ENCODE measurements around the gene PCDHA8. TPM values are rescaled to one million over a fixed set of nuclear protein-coding genes. Genes with fewer than 3 reads are reported as not detected.

The PCDHA8 gene
- total RNA-seq, 1 experiment from 2014 or later, result 0.10 TPM

GRCh38 chr5:140857987-140858240 lies 16.9 kb downstream of the PCDHA8 start:
- ChIA-PET POLR2A (no interaction called here), CTCF (no interaction called here)
- Histone ChIP-seq H3K4me3 (ENCODE audit: low read depth in 2 of 2, low read length in 2 of 2) (no peak overlapping the region), H3K4me1 (ENCODE audit: control insufficient read depth, insufficient read depth, low read length) (no peaks in the 10 kb centered on the region), H3K27ac (ENCODE audit: low read length) (no peak overlapping the region), H3K9me3 (ENCODE audit: control insufficient read depth, insufficient read depth, low read depth, low read length) (no peaks in the 10 kb centered on the region), H3K27me3 (ENCODE audit: control insufficient read depth, insufficient read depth, low read length) (no peaks in the 10 kb centered on the region), H3K36me3 (ENCODE audit: control insufficient read depth, insufficient read depth, low read length) (no peaks in the 10 kb centered on the region)
- BruUV-seq (replicated peaks), result no TSS peak
- in situ Hi-C loops (cut with HindIII; ENCODE audit: low pct_unique_long_range_greater_than_20kb, low sequenced_read_pairs) (no loop called here), intact Hi-C loops (cut with micrococcal nuclease; ENCODE audit: unreplicated experiment) (no loop called here)
- no peak for DNase-seq (ENCODE audit: low read depth, low spot score)
- TF ChIP-seq SIN3A (IDR thresholded peaks at IDR 0.05; ENCODE audit: borderline replicate concordance, insufficient read depth, low read depth, low read length), result no peak
- no peak for TF ChIP-seq REST (IDR thresholded peaks at IDR 0.05; ENCODE audit: insufficient read depth in 1 of 2, low read depth in 2 of 2, low read length in 1 of 2)
- no peak for TF ChIP-seq POLR2AphosphoS5 (IDR thresholded peaks at IDR 0.05; ENCODE audit: low read depth, low read length)
- TF ChIP-seq TCF7L2 (IDR thresholded peaks at IDR 0.05; ENCODE audit: low read depth, low read length), result no peak
- TF ChIP-seq CTCF (IDR thresholded peaks at IDR 0.05), result no peak
- ATAC-seq, result no peak

GRCh38 chr5:140862441-140863295 lies 21.7 kb downstream of the PCDHA8 start:
- no peak for TF ChIP-seq REST (IDR thresholded peaks at IDR 0.05; ENCODE audit: insufficient read depth in 1 of 2, low read depth in 2 of 2, low read length in 1 of 2)
- TF ChIP-seq POLR2AphosphoS5 (IDR thresholded peaks at IDR 0.05; ENCODE audit: low read depth, low read length), result no peak
- no peak for TF ChIP-seq SIN3A (IDR thresholded peaks at IDR 0.05; ENCODE audit: borderline replicate concordance, insufficient read depth, low read depth, low read length)
- intact Hi-C loops (cut with micrococcal nuclease; ENCODE audit: unreplicated experiment) (no loop called here), in situ Hi-C loops (cut with HindIII; ENCODE audit: low pct_unique_long_range_greater_than_20kb, low sequenced_read_pairs) (no loop called here)
- no peak for DNase-seq (ENCODE audit: low read depth, low spot score)
- Histone ChIP-seq H3K4me1 (ENCODE audit: control insufficient read depth, insufficient read depth, low read length) (no peaks in the 10 kb centered on the region), H3K9me3 (ENCODE audit: control insufficient read depth, insufficient read depth, low read depth, low read length) (no peaks in the 10 kb centered on the region), H3K27ac (ENCODE audit: low read length) (no peak overlapping the region), H3K4me3 (ENCODE audit: low read depth in 2 of 2, low read length in 2 of 2) (no peak overlapping the region), H3K36me3 (ENCODE audit: control insufficient read depth, insufficient read depth, low read length) (no peaks in the 10 kb centered on the region), H3K27me3 (ENCODE audit: control insufficient read depth, insufficient read depth, low read length) (no peaks in the 10 kb centered on the region)
- ATAC-seq, result no peak
- ChIA-PET CTCF (interaction anchor here (1.4 kb wide), 1 partner anchor 21 kb away, joined by 3 read pairs; no protein-coding TSS in a partner anchor), POLR2A (no interaction called here)
- no TSS peak for BruUV-seq (replicated peaks)
